Astrocyte (in vitro differentiated cells and primary cell): ENCODE measurements around the gene DPH6.

Experiments used
- EZH2 ChIP-seq: IDR thresholded peaks from 2 replicates; pipeline ENCODE4 v1.6.1; 2012; ENCODE audit warnings: mild to moderate bottlenecking, low read length, inconsistent platforms; ENCODE audit not compliant: insufficient read depth
- TF ChIP-seq, protein P1 (sequence below): IDR thresholded peaks from 2 replicates; pipeline ENCODE4 v1.5.1; 2011; ENCODE audit warnings: low read depth, mild to moderate bottlenecking, inconsistent platforms, low read length, moderate library complexity; ENCODE audit not compliant: insufficient read depth

DNA sequence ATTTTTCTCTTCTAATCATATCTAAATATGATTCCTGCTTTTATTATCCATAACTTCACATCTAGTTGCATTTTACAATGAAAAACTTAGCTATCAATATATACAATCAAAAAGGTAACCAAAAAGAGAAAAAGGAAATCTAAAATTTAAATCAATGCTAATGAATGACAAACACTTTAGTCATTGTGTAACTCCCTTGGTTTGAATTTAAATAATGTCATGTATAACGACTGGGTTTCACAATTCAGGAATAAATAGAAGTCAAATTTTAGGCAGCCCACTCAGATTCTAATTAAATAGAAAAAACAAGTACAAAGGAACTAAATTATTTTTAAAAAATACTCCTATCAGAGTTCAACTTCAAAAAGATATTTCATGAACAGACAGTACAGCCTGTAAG, 26.9 kb downstream of the DPH6 start:
- TF ChIP-seq, protein P1, sequence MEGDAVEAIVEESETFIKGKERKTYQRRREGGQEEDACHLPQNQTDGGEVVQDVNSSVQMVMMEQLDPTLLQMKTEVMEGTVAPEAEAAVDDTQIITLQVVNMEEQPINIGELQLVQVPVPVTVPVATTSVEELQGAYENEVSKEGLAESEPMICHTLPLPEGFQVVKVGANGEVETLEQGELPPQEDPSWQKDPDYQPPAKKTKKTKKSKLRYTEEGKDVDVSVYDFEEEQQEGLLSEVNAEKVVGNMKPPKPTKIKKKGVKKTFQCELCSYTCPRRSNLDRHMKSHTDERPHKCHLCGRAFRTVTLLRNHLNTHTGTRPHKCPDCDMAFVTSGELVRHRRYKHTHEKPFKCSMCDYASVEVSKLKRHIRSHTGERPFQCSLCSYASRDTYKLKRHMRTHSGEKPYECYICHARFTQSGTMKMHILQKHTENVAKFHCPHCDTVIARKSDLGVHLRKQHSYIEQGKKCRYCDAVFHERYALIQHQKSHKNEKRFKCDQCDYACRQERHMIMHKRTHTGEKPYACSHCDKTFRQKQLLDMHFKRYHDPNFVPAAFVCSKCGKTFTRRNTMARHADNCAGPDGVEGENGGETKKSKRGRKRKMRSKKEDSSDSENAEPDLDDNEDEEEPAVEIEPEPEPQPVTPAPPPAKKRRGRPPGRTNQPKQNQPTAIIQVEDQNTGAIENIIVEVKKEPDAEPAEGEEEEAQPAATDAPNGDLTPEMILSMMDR, result no peak
- no peak for TF ChIP-seq EZH2
